IMR-90 (cell line): ENCODE results near the gene FCRLB. TPM values are rescaled to one million over a fixed set of nuclear protein-coding genes. Genes with fewer than 3 reads are reported as not detected.

Source experiments
- ATAC-seq: fragments of 200-7000 bp; cut with Tn5 transposase; 2 replicates; pipeline ENCODE4 v1.9.1; 2020; ENCODE audit warnings: low read depth, mild to moderate bottlenecking, moderate library complexity
- BruUV-seq: library from RNA; stranded (reverse); fragments of 400-500 nt; replicated peaks from 2 replicates; lab custom pipeline; 2021; lab: Mats Ljungman, UMichigan
- CTCF ChIA-PET: fragments of 300-600 bp; formaldehyde crosslinking; extraction: SDS; loops from one replicate; lab custom pipeline; 2021; ENCODE audit warnings: antibody characterized with exemption; lab: Yijun Ruan, JAX
- POLR2A ChIA-PET: fragments of 300-600 bp; sonication (Branson Sonifier 250); formaldehyde crosslinking; loops from one replicate; lab custom pipeline; 2022; ENCODE audit warnings: antibody characterized with exemption; ENCODE audit not compliant: unreplicated experiment; lab: Charles Lee
- DNase-seq: peaks from one replicate; pipeline ENCODE4 v3.0.0; 2013
- H2AFZ ChIP-seq: replicated peaks from 2 replicates; pipeline ENCODE3; 2013; ENCODE audit warnings: low read length, mild to moderate bottlenecking; ENCODE audit not compliant: poor library complexity
- H2AK5ac ChIP-seq: 2 replicates; pipeline ENCODE4 v1.6.1; 2013; ENCODE audit warnings: low read depth, low read length, inconsistent platforms
- H2AK9ac ChIP-seq: replicated peaks from 2 replicates; pipeline ENCODE3; 2013; ENCODE audit warnings: mild to moderate bottlenecking, low read depth, low read length, moderate library complexity; ENCODE audit not compliant: poor library complexity
- H2BK120ac ChIP-seq: 2 replicates; pipeline ENCODE4 v1.6.1; 2013; ENCODE audit warnings: low read depth, low read length, inconsistent platforms
- H2BK15ac ChIP-seq: 3 replicates; pipeline ENCODE4 v1.6.1; 2013; ENCODE audit warnings: low read depth, low read length, inconsistent platforms
- H2BK20ac ChIP-seq: 2 replicates; pipeline ENCODE4 v1.6.1; 2013; ENCODE audit warnings: low read depth, mild to moderate bottlenecking, inconsistent platforms, low read length, moderate library complexity
- H2BK5ac ChIP-seq: 2 replicates; pipeline ENCODE4 v1.6.1; 2013; ENCODE audit warnings: mild to moderate bottlenecking, low read depth, low read length, inconsistent platforms; ENCODE audit not compliant: poor library complexity, severe bottlenecking
- H3K14ac ChIP-seq: replicated peaks from 2 replicates; pipeline ENCODE4 v1.6.1; 2013; ENCODE audit warnings: low read depth, low read length, inconsistent platforms
- H3K18ac ChIP-seq: 2 replicates; pipeline ENCODE4 v1.6.1; 2013; ENCODE audit warnings: low read depth, low read length, control low read depth
- H3K23ac ChIP-seq: 2 replicates; pipeline ENCODE4 v1.6.1; 2013; ENCODE audit warnings: low read depth, low read length, inconsistent platforms
- H3K27ac ChIP-seq: 2 replicates; pipeline ENCODE4 v1.5.1; 2013; ENCODE audit warnings: mild to moderate bottlenecking, control low read depth, low read length; ENCODE audit not compliant: insufficient read depth
- H3K27me3 ChIP-seq: 2 replicates; pipeline ENCODE4 v1.6.1; 2013; ENCODE audit warnings: low read length; ENCODE audit not compliant: control insufficient read depth, insufficient read depth
- H3K36me3 ChIP-seq: 2 replicates; pipeline ENCODE4 v1.6.1; 2013; ENCODE audit warnings: low read length, mixed read lengths; ENCODE audit not compliant: control insufficient read depth, insufficient read depth
- H3K4ac ChIP-seq: 2 replicates; pipeline ENCODE4 v1.6.1; 2013; ENCODE audit warnings: low read depth, low read length, inconsistent platforms
- H3K4me1 ChIP-seq: 2 replicates; pipeline ENCODE4 v1.6.1; 2013; ENCODE audit warnings: low read length, mixed read lengths; ENCODE audit not compliant: control insufficient read depth, insufficient read depth
- H3K4me2 ChIP-seq: 2 replicates; pipeline ENCODE4 v1.6.1; 2013; ENCODE audit warnings: low read depth, mild to moderate bottlenecking, control low read depth, low read length, moderate library complexity
- H3K4me3 ChIP-seq: 2 replicates; pipeline ENCODE4 v1.5.1; 2013; ENCODE audit warnings: low read depth, mild to moderate bottlenecking, control low read depth, low read length, moderate library complexity; ENCODE audit not compliant: insufficient read depth
- H3K56ac ChIP-seq: 2 replicates; pipeline ENCODE4 v1.6.1; 2013; ENCODE audit warnings: low read length, inconsistent platforms; ENCODE audit not compliant: insufficient read depth; ENCODE audit errors: extremely low read depth
- H3K79me1 ChIP-seq, 2 experiments: 2 replicates each; pipeline ENCODE4 v1.6.1; 2013; ENCODE audit warnings: low read length in 2 of 2, inconsistent platforms in 1 of 2, low read depth in 1 of 2
- H3K9ac ChIP-seq: 2 replicates; pipeline ENCODE4 v1.6.1; 2013; ENCODE audit warnings: low read depth, low read length, control low read depth
- H3K9me1 ChIP-seq: 2 replicates; pipeline ENCODE4 v1.6.1; 2013; ENCODE audit warnings: low read length, inconsistent platforms; ENCODE audit not compliant: insufficient read depth
- H3K9me3 ChIP-seq: 2 replicates; pipeline ENCODE4 v1.6.1; 2013; ENCODE audit warnings: low read length; ENCODE audit not compliant: control insufficient read depth, insufficient read depth
- H4K20me1 ChIP-seq: 2 replicates; pipeline ENCODE4 v1.6.1; 2013; ENCODE audit warnings: low read length, inconsistent platforms; ENCODE audit not compliant: insufficient read depth
- H4K5ac ChIP-seq: 2 replicates; pipeline ENCODE4 v1.6.1; 2013; ENCODE audit warnings: mild to moderate bottlenecking, low read depth, low read length, control low read depth
- H4K8ac ChIP-seq, 2 experiments: 2 replicates each; pipeline ENCODE4 v1.6.1; 2013; ENCODE audit warnings: low read depth in 2 of 2, low read length in 2 of 2, control low read depth in 1 of 2, inconsistent platforms in 1 of 2
- H4K91ac ChIP-seq: 2 replicates; pipeline ENCODE4 v1.6.1; 2013; ENCODE audit warnings: low read depth, low read length, inconsistent platforms; ENCODE audit not compliant: insufficient read depth
- BHLHE40 ChIP-seq: fragments of 150-350 bp; IDR thresholded peaks from 2 replicates; pipeline ENCODE4 v1.6.1; 2016; ENCODE audit warnings: mild to moderate bottlenecking, low read depth, low read length
- CEBPB ChIP-seq: IDR thresholded peaks from 2 replicates; pipeline ENCODE4 v1.6.1; 2012; ENCODE audit warnings: low read depth, low read length, improper control_type of control experiment
- CHD1 ChIP-seq: IDR thresholded peaks from 2 replicates; pipeline ENCODE4 v1.6.1; 2012; ENCODE audit warnings: low read depth, low read length, improper control_type of control experiment
- FOS ChIP-seq: fragments of 150-350 bp; IDR thresholded peaks from 2 replicates; pipeline ENCODE4 v1.6.1; 2016; ENCODE audit warnings: low read depth, low read length
- MAFK ChIP-seq: IDR thresholded peaks from 2 replicates; pipeline ENCODE4 v1.6.1; 2012; ENCODE audit warnings: low read depth, low read length, improper control_type of control experiment
- MAZ ChIP-seq: IDR thresholded peaks from 2 replicates; pipeline ENCODE4 v1.6.1; 2012; ENCODE audit warnings: low read depth, mild to moderate bottlenecking, low read length, improper control_type of control experiment, moderate library complexity, borderline replicate concordance
- MXI1 ChIP-seq: IDR thresholded peaks from 2 replicates; pipeline ENCODE4 v1.6.1; 2012; ENCODE audit warnings: low read depth, mild to moderate bottlenecking, low read length, moderate library complexity, borderline replicate concordance
- NFE2L2 ChIP-seq: fragments of 150-350 bp; IDR thresholded peaks from 2 replicates; pipeline ENCODE4 v1.6.1; 2016; ENCODE audit warnings: low read depth, mild to moderate bottlenecking, low read length
- POLR2A ChIP-seq: IDR thresholded peaks from 2 replicates; pipeline ENCODE4 v1.6.1; 2012; ENCODE audit warnings: mild to moderate bottlenecking, low read depth, low read length
- RAD21 ChIP-seq: IDR thresholded peaks from 2 replicates; pipeline ENCODE4 v1.6.1; 2012; ENCODE audit warnings: low read length, improper control_type of control experiment
- RCOR1 ChIP-seq: IDR thresholded peaks from 2 replicates; pipeline ENCODE4 v1.6.1; 2012; ENCODE audit warnings: mild to moderate bottlenecking, low read length, improper control_type of control experiment; ENCODE audit not compliant: insufficient replicate concordance
- RFX5 ChIP-seq: IDR thresholded peaks from 2 replicates; pipeline ENCODE4 v1.8.0; 2012; ENCODE audit warnings: low read depth, mild to moderate bottlenecking, low read length, moderate library complexity
- SMC3 ChIP-seq: fragments of 150-350 bp; IDR thresholded peaks from 2 replicates; pipeline ENCODE4 v1.6.1; 2016; ENCODE audit warnings: low read depth, mild to moderate bottlenecking, antibody characterized with exemption, low read length, moderate library complexity
- WGBS, 2 experiments: methylation state at CpG; one replicate each; pipeline versions ENCODE4 v1.1.5 to v1.1.7; 2013; ENCODE audit warnings: missing lambda C conversion rate in 2 of 2; ENCODE audit not compliant: insufficient read length in 1 of 2; ENCODE audit errors: extremely low coverage in 2 of 2; 5-methylcytosine and 5-hydroxymethylcytosine counted together
- dilution Hi-C: fragments of 300-500 bp; cut with HindIII; formaldehyde crosslinking; loops from one replicate; pipeline ENCODE4 v1.14.3; 2018; ENCODE audit warnings: low sequenced_read_pairs; ENCODE audit not compliant: unreplicated experiment
- in situ Hi-C: fragments of 300-500 bp; cut with MboI; formaldehyde crosslinking; loops from 3 replicates; pipeline ENCODE4 v1.14.3; 2019; ENCODE audit warnings: low sequenced_read_pairs, inconsistent platforms, mixed read lengths
- intact Hi-C: fragments of 100-400 bp; cut with micrococcal nuclease; formaldehyde crosslinking; loops from 2 replicates; pipeline ENCODE4 v1.10.0; 2022
- polyA plus RNA-seq, 3 experiments: library from polyadenylated mRNA; depleted of rRNA; stranded (reverse); fragments of >200 nt; gene quantifications; 2 replicates each; pipeline ENCODE4 v1.2.3, GENCODE V29; 2012; ENCODE audit warnings: low replicate concordance in 1 of 3
- total RNA-seq: library from RNA; depleted of rRNA; stranded (reverse); fragments of >200 nt; gene quantifications from 2 replicates; pipeline ENCODE4 v1.2.3, GENCODE V29; 2012
- TF ChIP-seq, protein P1 (sequence below): fragments of 150-350 bp; IDR thresholded peaks from 2 replicates; pipeline ENCODE4 v1.6.1; 2017; ENCODE audit warnings: mild to moderate bottlenecking, antibody characterized with exemption, low read length, low read depth
- TF ChIP-seq, protein P2 (sequence below): fragments of 150-350 bp; IDR thresholded peaks from 2 replicates; pipeline ENCODE4 v1.6.1; 2016; ENCODE audit warnings: low read depth, mild to moderate bottlenecking, low read length, moderate library complexity, borderline replicate concordance
- TF ChIP-seq, protein P3 (sequence below): conservative IDR thresholded peaks from 2 replicates; pipeline ENCODE4 v1.5.1; 2012; ENCODE audit warnings: mild to moderate bottlenecking, low read depth, low read length, improper control_type of control experiment

FCRLB gene
- total and polyA plus RNA-seq, 2 of the 4 experiments (the other 2 are of a cell fraction), result 0.90 to 2.2 TPM

GRCh38 chr1:161743231-161743630 is 21.9 kb downstream of the FCRLB start:
- Histone ChIP-seq H3K4me3 (no peak overlapping the region), H3K4ac (no peak overlapping the region), H3K4me1 (peaks cover 2% of the 10 kb centered on the region), H3K9ac (no peak overlapping the region), H3K79me1 (peaks cover 0 to under 1% of the 10 kb centered on the region in 2 experiments; a peak in 1 of 4 replicates), H3K14ac (no peak overlapping the region), H2AK5ac (no peak overlapping the region), H3K27me3 (no peaks in the 10 kb centered on the region), H4K5ac (no peak overlapping the region), H3K27ac (no peak overlapping the region), H3K23ac (no peak overlapping the region), H3K9me3 (no peaks in the 10 kb centered on the region), H4K20me1 (no peaks in the 10 kb centered on the region), H3K9me1 (no peaks in the 10 kb centered on the region), H4K91ac (no peak overlapping the region), H3K56ac (no peak overlapping the region), H2BK5ac (no peak overlapping the region), H2AFZ (no peak overlapping the region), H4K8ac (no peak overlapping the region), H3K18ac (no peak overlapping the region), H2AK9ac (no peak overlapping the region), H2BK15ac (no peak overlapping the region), H3K36me3 (no peaks in the 10 kb centered on the region), H2BK120ac (no peak overlapping the region), H2BK20ac (no peak overlapping the region), H3K4me2 (no peak overlapping the region)
- in situ Hi-C loops (loop anchor here (10.0 to 25.0 kb wide), 3 partner anchors 106 to 528 kb away; partner anchors contain the start of genes FCER1G and FCGR3B), intact Hi-C loops (no loop called here), dilution Hi-C loops (no loop called here)
- no peak for TF ChIP-seq CEBPB
- TF ChIP-seq MAZ, result no peak
- no peak for TF ChIP-seq POLR2A
- TF ChIP-seq, protein P1, sequence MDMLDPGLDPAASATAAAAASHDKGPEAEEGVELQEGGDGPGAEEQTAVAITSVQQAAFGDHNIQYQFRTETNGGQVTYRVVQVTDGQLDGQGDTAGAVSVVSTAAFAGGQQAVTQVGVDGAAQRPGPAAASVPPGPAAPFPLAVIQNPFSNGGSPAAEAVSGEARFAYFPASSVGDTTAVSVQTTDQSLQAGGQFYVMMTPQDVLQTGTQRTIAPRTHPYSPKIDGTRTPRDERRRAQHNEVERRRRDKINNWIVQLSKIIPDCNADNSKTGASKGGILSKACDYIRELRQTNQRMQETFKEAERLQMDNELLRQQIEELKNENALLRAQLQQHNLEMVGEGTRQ, result no peak
- no peak for TF ChIP-seq RAD21
- no peak for TF ChIP-seq RFX5
- TF ChIP-seq, protein P2, sequence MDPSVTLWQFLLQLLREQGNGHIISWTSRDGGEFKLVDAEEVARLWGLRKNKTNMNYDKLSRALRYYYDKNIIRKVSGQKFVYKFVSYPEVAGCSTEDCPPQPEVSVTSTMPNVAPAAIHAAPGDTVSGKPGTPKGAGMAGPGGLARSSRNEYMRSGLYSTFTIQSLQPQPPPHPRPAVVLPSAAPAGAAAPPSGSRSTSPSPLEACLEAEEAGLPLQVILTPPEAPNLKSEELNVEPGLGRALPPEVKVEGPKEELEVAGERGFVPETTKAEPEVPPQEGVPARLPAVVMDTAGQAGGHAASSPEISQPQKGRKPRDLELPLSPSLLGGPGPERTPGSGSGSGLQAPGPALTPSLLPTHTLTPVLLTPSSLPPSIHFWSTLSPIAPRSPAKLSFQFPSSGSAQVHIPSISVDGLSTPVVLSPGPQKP, result no peak
- no peak for TF ChIP-seq SMC3
- no peak for TF ChIP-seq CHD1
- no peak for TF ChIP-seq NFE2L2
- TF ChIP-seq, protein P3, sequence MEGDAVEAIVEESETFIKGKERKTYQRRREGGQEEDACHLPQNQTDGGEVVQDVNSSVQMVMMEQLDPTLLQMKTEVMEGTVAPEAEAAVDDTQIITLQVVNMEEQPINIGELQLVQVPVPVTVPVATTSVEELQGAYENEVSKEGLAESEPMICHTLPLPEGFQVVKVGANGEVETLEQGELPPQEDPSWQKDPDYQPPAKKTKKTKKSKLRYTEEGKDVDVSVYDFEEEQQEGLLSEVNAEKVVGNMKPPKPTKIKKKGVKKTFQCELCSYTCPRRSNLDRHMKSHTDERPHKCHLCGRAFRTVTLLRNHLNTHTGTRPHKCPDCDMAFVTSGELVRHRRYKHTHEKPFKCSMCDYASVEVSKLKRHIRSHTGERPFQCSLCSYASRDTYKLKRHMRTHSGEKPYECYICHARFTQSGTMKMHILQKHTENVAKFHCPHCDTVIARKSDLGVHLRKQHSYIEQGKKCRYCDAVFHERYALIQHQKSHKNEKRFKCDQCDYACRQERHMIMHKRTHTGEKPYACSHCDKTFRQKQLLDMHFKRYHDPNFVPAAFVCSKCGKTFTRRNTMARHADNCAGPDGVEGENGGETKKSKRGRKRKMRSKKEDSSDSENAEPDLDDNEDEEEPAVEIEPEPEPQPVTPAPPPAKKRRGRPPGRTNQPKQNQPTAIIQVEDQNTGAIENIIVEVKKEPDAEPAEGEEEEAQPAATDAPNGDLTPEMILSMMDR, result no peak
- no peak for TF ChIP-seq FOS
- no peak for TF ChIP-seq RCOR1
- no peak for TF ChIP-seq MXI1
- no peak for TF ChIP-seq BHLHE40
- no peak for TF ChIP-seq MAFK
- no peak for DNase-seq
- POLR2A ChIA-PET, result no interaction called here
- 100% methylated on average over 2 of the region's 9 CpGs; no CpG with 5 or more reads in 1 of the 2 experiments for WGBS, 2 experiments
- CTCF ChIA-PET, result no interaction called here
- ATAC-seq, result no peak
- BruUV-seq, result no TSS peak
